H9 (cell line): ENCODE data around the gene TCEA2. TPM values are rescaled to one million over a fixed set of nuclear protein-coding genes. Genes with fewer than 3 reads are reported as not detected.

Experiments
- DNase-seq: peaks from one replicate; pipeline ENCODE4 v3.0.0-alpha.2; 2017
- H2AFZ ChIP-seq: one replicate; pipeline ENCODE4 v1.6.1; 2013; ENCODE audit warnings: mild to moderate bottlenecking, low read length, control low read depth, moderate library complexity
- H2AK5ac ChIP-seq: 2 replicates; pipeline ENCODE4 v1.6.1; 2013; ENCODE audit warnings: low read length, control low read depth, mixed read lengths; ENCODE audit not compliant: insufficient read length
- H2BK120ac ChIP-seq: one replicate; pipeline ENCODE4 v1.6.1; 2013; ENCODE audit warnings: low read depth, mild to moderate bottlenecking, low read length, control low read depth, inconsistent platforms; ENCODE audit not compliant: poor library complexity, severe bottlenecking
- H2BK12ac ChIP-seq: 2 replicates; pipeline ENCODE4 v1.6.1; 2013; ENCODE audit warnings: low read length, control low read depth, mixed read lengths, low read depth; ENCODE audit not compliant: insufficient read length
- H2BK15ac ChIP-seq: 2 replicates; pipeline ENCODE4 v1.6.1; 2013; ENCODE audit warnings: low read depth, low read length, control low read depth
- H2BK20ac ChIP-seq: one replicate; pipeline ENCODE4 v1.6.1; 2013; ENCODE audit warnings: low read depth, mild to moderate bottlenecking, low read length, control low read depth, inconsistent platforms; ENCODE audit not compliant: poor library complexity, severe bottlenecking
- H2BK5ac ChIP-seq: 2 replicates; pipeline ENCODE4 v1.6.1; 2013; ENCODE audit warnings: low read length, control low read depth, mixed read lengths; ENCODE audit not compliant: insufficient read length
- H3K14ac ChIP-seq: 2 replicates; pipeline ENCODE4 v1.6.1; 2013; ENCODE audit warnings: low read length, control low read depth; ENCODE audit not compliant: insufficient read depth
- H3K18ac ChIP-seq: 2 replicates; pipeline ENCODE4 v1.6.1; 2013; ENCODE audit warnings: low read depth, mild to moderate bottlenecking, mixed read lengths, low read length, control low read depth; ENCODE audit not compliant: insufficient read length
- H3K23ac ChIP-seq: 2 replicates; pipeline ENCODE4 v1.6.1; 2013; ENCODE audit warnings: low read length, control low read depth, mixed read lengths, low read depth; ENCODE audit not compliant: insufficient read length
- H3K23me2 ChIP-seq: 2 replicates; pipeline ENCODE4 v1.6.1; 2013; ENCODE audit warnings: low read depth, mild to moderate bottlenecking, mixed read lengths, low read length, control low read depth; ENCODE audit not compliant: insufficient read length, poor library complexity, severe bottlenecking
- H3K27ac ChIP-seq: 2 replicates; pipeline ENCODE4 v1.5.1; 2013; ENCODE audit warnings: low read length, control low read depth, mixed read lengths, low read depth; ENCODE audit not compliant: insufficient read length
- H3K27me3 ChIP-seq: 2 replicates; pipeline ENCODE4 v1.6.1; 2013; ENCODE audit warnings: low read length, control low read depth, inconsistent platforms; ENCODE audit not compliant: insufficient read depth
- H3K4ac ChIP-seq: 2 replicates; pipeline ENCODE4 v1.6.1; 2013; ENCODE audit warnings: low read depth, mild to moderate bottlenecking, control low read depth, inconsistent platforms, low read length, moderate library complexity
- H3K4me1 ChIP-seq: 2 replicates; pipeline ENCODE4 v1.6.1; 2013; ENCODE audit warnings: low read length, control low read depth, inconsistent platforms; ENCODE audit not compliant: insufficient read depth
- H3K4me2 ChIP-seq: 2 replicates; pipeline ENCODE4 v1.6.1; 2013; ENCODE audit warnings: low read length, control low read depth, mixed read lengths; ENCODE audit not compliant: insufficient read length, insufficient read depth
- H3K56ac ChIP-seq: 2 replicates; pipeline ENCODE4 v1.6.1; 2013; ENCODE audit warnings: low read depth, mild to moderate bottlenecking, mixed read lengths, low read length, control low read depth; ENCODE audit not compliant: insufficient read length
- H3K79me1 ChIP-seq: 2 replicates; pipeline ENCODE4 v1.6.1; 2013; ENCODE audit warnings: low read depth, mild to moderate bottlenecking, moderate library complexity, low read length, control low read depth, inconsistent platforms; ENCODE audit not compliant: insufficient read depth, poor library complexity, severe bottlenecking
- H3K79me2 ChIP-seq: 2 replicates; pipeline ENCODE4 v1.6.1; 2013; ENCODE audit warnings: low read length, control low read depth, inconsistent platforms; ENCODE audit not compliant: insufficient read depth
- H3K9ac ChIP-seq: 2 replicates; pipeline ENCODE4 v1.6.1; 2013; ENCODE audit warnings: low read length, control low read depth, mixed read lengths; ENCODE audit not compliant: insufficient read length; ENCODE audit errors: extremely low read depth
- H3K9me3 ChIP-seq: one replicate; pipeline ENCODE4 v1.6.1; 2013; ENCODE audit warnings: low read depth, low read length, inconsistent platforms; ENCODE audit not compliant: control insufficient read depth
- H3T11ph ChIP-seq: one replicate; pipeline ENCODE4 v1.6.1; 2013; ENCODE audit warnings: mild to moderate bottlenecking, low read length, control low read depth, inconsistent platforms
- H4K20me1 ChIP-seq: one replicate; pipeline ENCODE4 v1.6.1; 2013; ENCODE audit not compliant: control insufficient read depth, insufficient read length, insufficient read depth
- H4K5ac ChIP-seq: 2 replicates; pipeline ENCODE4 v1.6.1; 2013; ENCODE audit warnings: low read depth, mild to moderate bottlenecking, mixed read lengths, low read length, control low read depth; ENCODE audit not compliant: insufficient read length
- H4K8ac ChIP-seq: replicated peaks from 2 replicates; pipeline ENCODE4 v1.6.1; 2013; ENCODE audit warnings: low read length, control low read depth, mixed read lengths, low read depth; ENCODE audit not compliant: insufficient read length
- H4K91ac ChIP-seq: 2 replicates; pipeline ENCODE4 v1.6.1; 2013; ENCODE audit warnings: low read depth, mild to moderate bottlenecking, moderate library complexity, mixed read lengths, low read length, control low read depth; ENCODE audit not compliant: insufficient read length
- H3K27ac Mint-ChIP-seq, 3 experiments: 2 replicates in 2 of 3; 3 replicates in 1 of 3; pipeline ENCODE4 v1.8.0; 2020 to 2021; ENCODE audit warnings: mixed read lengths in 3 of 3, mild to moderate bottlenecking in 1 of 3, moderate library complexity in 1 of 3
- H3K27me3 Mint-ChIP-seq: 2 replicates; pipeline ENCODE4 v1.8.0; 2021; ENCODE audit warnings: low read depth, mild to moderate bottlenecking, moderate library complexity, mixed read lengths
- H3K36me3 Mint-ChIP-seq, 3 experiments: 2 replicates in 2 of 3; 3 replicates in 1 of 3; pipeline ENCODE4 v1.8.0; 2020 to 2021; ENCODE audit warnings: low read depth in 3 of 3, mixed read lengths in 3 of 3; ENCODE audit not compliant: insufficient read depth in 1 of 3
- H3K4me1 Mint-ChIP-seq, 2 experiments: 2 replicates each; pipeline ENCODE4 v1.8.0; 2020; ENCODE audit warnings: mixed read lengths in 2 of 2
- H3K4me3 Mint-ChIP-seq, 2 experiments: 2 replicates in 1 of 2; 3 replicates in 1 of 2; pipeline ENCODE4 v1.8.0; 2020 to 2021; ENCODE audit warnings: mild to moderate bottlenecking in 2 of 2, mixed read lengths in 2 of 2, moderate library complexity in 1 of 2
- H3K9me3 Mint-ChIP-seq, 2 experiments: 2 replicates in 1 of 2; 3 replicates in 1 of 2; pipeline ENCODE4 v1.8.0; 2020; ENCODE audit warnings: mild to moderate bottlenecking in 2 of 2, mixed read lengths in 2 of 2, moderate library complexity in 1 of 2
- WGBS: extraction: QIAGEN DNeasy Blood & Tissue Kit; methylation state at CpG from one replicate; pipeline ENCODE4 v1.1.7; 2013; ENCODE audit warnings: missing lambda C conversion rate, low lambda C conversion rate, mixed read lengths; ENCODE audit not compliant: insufficient read length; ENCODE audit errors: extremely low coverage; 5-methylcytosine and 5-hydroxymethylcytosine counted together
- microRNA-seq: library from miRNA; unstranded; fragments of <30 nt; microRNA quantifications from one replicate; pipeline ENCODE4, GENCODE V29; 2020; ENCODE audit warnings: borderline microRNAs expressed
- total RNA-seq: library from RNA; stranded (reverse); gene quantifications from 2 replicates; pipeline ENCODE4 v1.2.1, GENCODE V29; 2021
- TF ChIP-seq, protein P1 (sequence below): fragments of 200-600 bp; sonication (generic); conservative IDR thresholded peaks from 3 replicates; pipeline ENCODE4 v1.8.0; 2021; ENCODE audit warnings: antibody characterized with exemption, mild to moderate bottlenecking

TCEA2 gene
- total RNA-seq, 1 experiment from 2014 or later: 51.7 TPM

DNA sequence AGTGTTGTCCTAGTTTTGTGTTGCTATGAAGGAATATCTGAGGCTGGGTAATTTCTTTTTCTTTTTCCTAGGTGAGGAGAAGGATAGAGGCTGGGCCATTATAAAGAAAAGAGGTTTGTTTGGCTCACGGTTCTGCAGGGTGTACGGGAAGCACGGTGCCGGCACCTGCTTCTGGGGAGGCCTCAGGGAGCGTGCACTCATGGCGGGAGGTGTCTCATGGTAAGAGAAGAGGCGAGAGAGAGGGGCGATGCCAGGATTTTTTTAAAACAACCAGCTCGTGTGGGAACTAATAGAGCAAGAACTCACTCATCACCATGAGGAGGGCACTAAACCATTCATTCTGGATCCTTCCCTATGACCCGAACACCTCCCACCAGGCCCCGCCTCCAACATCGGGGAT, 58.6 kb downstream of the TCEA2 start:
- no peak overlapping the region for H3K4me2 ChIP-seq
- no peak overlapping the region for H4K91ac ChIP-seq
- H3K18ac ChIP-seq: no peak overlapping the region
- no peak overlapping the region for H3K56ac ChIP-seq
- no peak overlapping the region for H3K9ac ChIP-seq
- no peak overlapping the region for H3K27ac ChIP-seq
- no peak overlapping the region for H3K23ac ChIP-seq
- peaks cover 38% of the 10 kb centered on the region for H3K27me3 Mint-ChIP-seq
- H3K4ac ChIP-seq: no peak overlapping the region
- no peak overlapping the region for H2BK15ac ChIP-seq
- no peak overlapping the region for H2AFZ ChIP-seq
- no peaks in the 10 kb centered on the region for H4K20me1 ChIP-seq
- H3K79me1 ChIP-seq: no peaks in the 10 kb centered on the region
- no CpG with 5 or more reads among the region's 12 CpGs for WGBS
- no peak overlapping the region for H3T11ph ChIP-seq
- H3K36me3 Mint-ChIP-seq: peaks cover 0 to 1% (median 0%) of the 10 kb centered on the region in 3 experiments; a peak in 1 of 7 replicates
- no peak overlapping the region; a peak in 1 of 7 replicates for H3K27ac Mint-ChIP-seq
- H3K4me1 Mint-ChIP-seq: peaks cover 4 to 5% of the 10 kb centered on the region in 2 experiments; a peak in 3 of 4 replicates
- H3K27me3 ChIP-seq: no peaks in the 10 kb centered on the region; the same call in 1 of the 2 replicates
- H2BK5ac ChIP-seq: no peak overlapping the region
- H3K14ac ChIP-seq: no peak overlapping the region
- H3K23me2 ChIP-seq: no peaks in the 10 kb centered on the region
- no peak overlapping the region for H3K4me3 Mint-ChIP-seq
- TF ChIP-seq, protein P1, sequence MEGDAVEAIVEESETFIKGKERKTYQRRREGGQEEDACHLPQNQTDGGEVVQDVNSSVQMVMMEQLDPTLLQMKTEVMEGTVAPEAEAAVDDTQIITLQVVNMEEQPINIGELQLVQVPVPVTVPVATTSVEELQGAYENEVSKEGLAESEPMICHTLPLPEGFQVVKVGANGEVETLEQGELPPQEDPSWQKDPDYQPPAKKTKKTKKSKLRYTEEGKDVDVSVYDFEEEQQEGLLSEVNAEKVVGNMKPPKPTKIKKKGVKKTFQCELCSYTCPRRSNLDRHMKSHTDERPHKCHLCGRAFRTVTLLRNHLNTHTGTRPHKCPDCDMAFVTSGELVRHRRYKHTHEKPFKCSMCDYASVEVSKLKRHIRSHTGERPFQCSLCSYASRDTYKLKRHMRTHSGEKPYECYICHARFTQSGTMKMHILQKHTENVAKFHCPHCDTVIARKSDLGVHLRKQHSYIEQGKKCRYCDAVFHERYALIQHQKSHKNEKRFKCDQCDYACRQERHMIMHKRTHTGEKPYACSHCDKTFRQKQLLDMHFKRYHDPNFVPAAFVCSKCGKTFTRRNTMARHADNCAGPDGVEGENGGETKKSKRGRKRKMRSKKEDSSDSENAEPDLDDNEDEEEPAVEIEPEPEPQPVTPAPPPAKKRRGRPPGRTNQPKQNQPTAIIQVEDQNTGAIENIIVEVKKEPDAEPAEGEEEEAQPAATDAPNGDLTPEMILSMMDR: no peak
- no peak overlapping the region for H4K5ac ChIP-seq
- H2BK120ac ChIP-seq: no peak overlapping the region
- H2AK5ac ChIP-seq: no peak overlapping the region
- peaks cover 3 to 4% of the 10 kb centered on the region in 2 experiments; a peak in 4 of 5 replicates for H3K9me3 Mint-ChIP-seq
- H3K79me2 ChIP-seq: no peaks in the 10 kb centered on the region
- no peak overlapping the region for H2BK12ac ChIP-seq
- H3K9me3 ChIP-seq: no peaks in the 10 kb centered on the region
- DNase-seq: no peak
- no peak overlapping the region for H4K8ac ChIP-seq
- no peaks in the 10 kb centered on the region for H3K4me1 ChIP-seq
- H2BK20ac ChIP-seq: no peak overlapping the region

Small RNA genes lying within 50 kb of the gene (microRNA-seq; reads per million reads assigned to microRNA genes)
- not detected for gene MIR6813

Other genes with a start within 250 kb of the TCEA2 start
- 27.1 and 27.3 TPM in 2 replicates for gene ZBTB46, start 231.9 kb upstream of the TCEA2 start, total RNA-seq
- not detected in 2 replicates for gene ABHD16B, start 201.7 kb upstream of the TCEA2 start, total RNA-seq
- 94.1 and 98.4 TPM in 2 replicates for gene TPD52L2, start 197.9 kb upstream of the TCEA2 start, total RNA-seq
- gene DNAJC5, start 168.1 kb upstream of the TCEA2 start, total RNA-seq: 42.9 and 43.0 TPM in 2 replicates
- 35.6 and 40.9 TPM in 2 replicates for gene UCKL1, start 106.8 kb upstream of the TCEA2 start, total RNA-seq
- 43.8 and 46.0 TPM in 2 replicates for gene ZNF512B, start 93.3 kb upstream of the TCEA2 start, total RNA-seq
- gene SAMD10, start 83.6 kb upstream of the TCEA2 start, total RNA-seq: 5.2 and 5.7 TPM in 2 replicates
- gene PRPF6, start 82.1 kb upstream of the TCEA2 start, total RNA-seq: 87.9 and 91.3 TPM in 2 replicates
- gene C20orf204, start 27.0 kb upstream of the TCEA2 start, total RNA-seq: 1.3 and 2.2 TPM in 2 replicates
- 1.6 and 2.0 TPM in 2 replicates for gene SOX18, start 13.6 kb upstream of the TCEA2 start, total RNA-seq
- gene RGS19, start 16.3 kb downstream of the TCEA2 start, total RNA-seq: 11.7 and 12.8 TPM in 2 replicates
- gene OPRL1, start 16.9 kb downstream of the TCEA2 start, total RNA-seq: 0.90 and 1.0 TPM in 2 replicates
- gene LKAAEAR1, start 21.2 kb downstream of the TCEA2 start, total RNA-seq: 0.39 TPM in 1 of 2 replicates, not detected in the other
- not detected in 2 replicates for gene NPBWR2, start 44.4 kb downstream of the TCEA2 start, total RNA-seq
- 0.68 and 0.79 TPM in 2 replicates for gene MYT1, start 101.3 kb downstream of the TCEA2 start, total RNA-seq
- 52.0 and 52.7 TPM in 2 replicates for gene PCMTD2, start 192.6 kb downstream of the TCEA2 start, total RNA-seq